Stimulated activated CD8-positive, alpha-beta memory T cell treated with anti-CD3 and anti-CD28 coated beads, Interleukin-12 subunit alpha, Interleukin-12 subunit beta, amount 100 ng/mL, for 1 hour (primary cell): ENCODE measurements around the gene NCK2.

Experiments
- DNase-seq: peaks from one replicate; pipeline ENCODE4 v3.0.0-alpha.2; 2020; ENCODE audit warnings: low read depth

The NCK2 gene

DNA sequence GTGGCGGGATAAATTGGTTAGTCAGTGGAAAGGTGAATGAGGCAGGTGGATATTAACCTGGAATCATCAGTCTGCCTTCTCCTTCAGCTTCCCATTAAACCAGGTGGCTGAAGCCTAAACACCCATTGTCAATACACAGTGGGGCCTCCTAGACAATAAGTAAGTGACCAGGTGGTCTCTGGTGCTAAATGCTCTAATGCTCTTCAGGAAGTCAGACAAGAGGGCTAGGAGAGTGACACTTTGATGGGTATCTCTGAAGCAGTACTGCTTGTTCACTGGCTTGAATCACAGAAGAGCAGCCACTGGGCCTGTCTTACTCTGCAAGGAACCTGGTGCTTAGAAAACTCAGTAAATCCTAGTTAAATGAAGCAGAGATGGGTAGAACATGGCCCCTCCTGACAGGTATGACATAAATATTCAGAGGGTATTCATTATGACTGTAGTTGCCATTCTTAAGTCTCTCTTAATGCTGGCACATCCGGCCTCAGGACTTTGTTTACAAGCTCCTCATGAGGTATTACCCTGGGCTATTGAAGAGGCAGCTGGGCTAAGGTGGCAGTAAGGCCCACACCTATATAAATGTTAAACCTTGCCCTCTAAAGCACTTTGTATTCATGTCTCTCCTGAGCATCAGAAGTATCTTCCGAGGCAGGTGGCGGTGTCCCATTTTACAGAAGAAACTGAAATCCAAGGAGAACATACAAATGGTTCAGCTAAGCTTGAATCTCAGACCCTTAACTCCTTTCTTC, 104.9 kb downstream of the NCK2 start:
- DNase-seq: no peak

DNA sequence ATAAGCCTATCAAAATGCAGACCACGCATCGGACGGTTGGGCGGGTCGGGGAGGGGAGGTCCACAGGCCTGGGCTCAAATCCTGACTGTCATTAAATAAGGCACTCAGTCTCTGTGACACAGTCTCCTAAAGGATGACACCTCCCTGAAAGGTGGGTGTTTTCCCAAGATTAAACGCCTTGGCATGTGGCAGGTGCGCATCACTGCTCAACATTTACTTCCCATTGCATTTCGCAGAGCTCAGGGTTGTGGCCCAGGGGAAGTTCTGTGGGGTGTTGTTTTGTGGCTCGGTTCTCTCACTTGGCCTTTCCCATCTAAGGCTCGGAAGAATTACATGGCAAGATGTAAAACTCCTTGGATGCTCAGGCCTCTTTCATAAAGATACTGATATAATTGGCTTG, 107.4 kb downstream of the NCK2 start:
- DNase-seq: no peak

DNA sequence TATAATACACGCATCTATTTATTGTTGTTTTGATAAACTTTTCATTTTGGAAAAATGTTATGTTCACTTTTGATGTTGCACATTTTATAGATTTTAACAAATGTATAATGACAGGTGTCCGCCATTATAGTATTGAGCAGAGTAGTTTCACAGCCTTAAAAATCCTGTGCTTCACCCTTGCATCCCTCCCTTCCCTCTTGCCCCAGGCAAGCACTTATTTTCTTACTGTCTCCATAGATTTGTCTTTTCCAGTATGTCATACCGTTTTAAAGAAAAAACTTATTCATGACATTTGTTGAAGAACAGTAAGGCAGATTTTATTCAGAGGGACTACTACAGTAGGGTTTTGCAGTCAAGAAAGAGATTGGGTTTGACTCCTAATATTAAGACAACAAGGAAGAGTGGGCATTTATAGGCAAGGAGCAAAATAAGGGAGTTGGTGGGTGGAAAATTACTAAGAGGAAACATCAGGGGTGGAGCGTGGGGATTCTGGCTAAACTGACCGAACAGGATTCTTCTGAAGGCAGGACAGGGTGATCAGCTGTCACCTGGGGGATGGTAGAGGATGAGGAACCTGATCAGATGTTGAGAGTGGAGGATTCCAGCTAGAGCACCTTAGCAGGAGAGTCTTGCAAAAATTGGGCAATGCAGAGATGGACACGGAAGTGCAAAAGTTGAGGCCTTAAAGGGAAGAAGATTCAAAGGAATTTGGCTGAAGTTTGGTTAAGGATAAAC, 108.8 kb downstream of the NCK2 start:
- no peak for DNase-seq

DNA sequence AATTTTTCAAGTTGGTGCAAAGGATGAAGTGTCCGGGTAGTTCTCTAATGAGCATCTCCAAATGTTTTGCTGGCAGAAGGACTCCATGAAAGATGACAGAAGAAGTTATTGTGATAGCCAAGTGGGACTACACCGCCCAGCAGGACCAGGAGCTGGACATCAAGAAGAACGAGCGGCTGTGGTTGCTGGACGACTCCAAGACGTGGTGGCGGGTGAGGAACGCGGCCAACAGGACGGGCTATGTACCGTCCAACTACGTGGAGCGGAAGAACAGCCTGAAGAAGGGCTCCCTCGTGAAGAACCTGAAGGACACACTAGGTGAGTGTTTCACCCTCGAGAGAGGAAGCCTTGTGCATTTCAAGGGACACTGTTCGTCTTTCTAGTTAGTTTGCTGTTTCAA, 110.3 kb downstream of the NCK2 start:
- DNase-seq: no peak

DNA sequence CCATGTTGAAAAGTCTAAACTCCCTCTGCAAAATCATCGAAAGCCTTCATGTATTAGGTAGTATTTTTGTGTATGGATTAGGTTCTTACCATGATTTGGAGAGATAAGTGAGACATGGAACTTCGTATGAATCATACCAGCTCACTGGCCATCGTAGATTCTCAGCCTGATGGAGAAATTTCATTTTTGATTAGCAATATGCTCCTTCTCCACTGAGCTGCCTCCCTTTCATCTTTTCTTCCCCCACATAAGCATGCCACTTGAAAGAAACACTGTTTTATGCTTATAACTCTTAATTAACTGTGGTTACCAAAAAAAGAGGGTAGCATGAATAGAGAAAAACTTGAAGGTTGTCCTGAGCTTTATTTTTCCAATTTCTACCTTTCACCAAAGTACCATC, 111.9 kb downstream of the NCK2 start:
- DNase-seq: no peak

DNA sequence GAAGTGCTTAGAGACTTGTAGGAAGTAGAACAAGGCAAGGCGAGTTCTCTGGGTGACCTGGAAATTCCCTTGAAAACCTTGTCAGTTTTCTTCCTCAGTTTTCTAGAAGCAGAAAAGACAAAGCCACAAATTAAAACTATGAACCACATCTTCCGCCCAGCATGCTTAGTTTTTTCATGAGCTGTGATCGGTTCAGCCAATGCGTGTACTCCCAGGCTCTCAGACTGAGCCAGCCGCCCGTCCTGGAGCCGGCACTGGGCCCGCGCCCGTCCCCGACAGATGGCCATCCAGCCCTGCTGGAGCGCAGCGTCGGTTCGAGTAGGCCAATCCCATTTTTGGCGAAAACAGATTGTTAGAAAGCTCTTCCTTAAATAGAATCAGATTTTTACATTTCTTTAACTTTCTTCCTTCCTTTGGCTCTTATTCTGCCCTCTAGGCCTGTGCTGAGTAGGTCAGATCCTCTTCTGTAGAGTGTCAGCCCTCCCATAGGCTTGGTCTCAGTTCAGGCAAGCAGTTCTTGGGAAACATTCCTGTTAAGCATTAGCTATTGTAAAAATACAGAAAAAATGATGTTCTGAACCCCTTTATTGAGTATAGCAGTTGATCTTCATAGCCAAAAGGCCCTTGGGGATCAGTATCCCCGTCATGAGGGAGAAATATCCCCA, 112.5 kb downstream of the NCK2 start:
- DNase-seq: no peak

DNA sequence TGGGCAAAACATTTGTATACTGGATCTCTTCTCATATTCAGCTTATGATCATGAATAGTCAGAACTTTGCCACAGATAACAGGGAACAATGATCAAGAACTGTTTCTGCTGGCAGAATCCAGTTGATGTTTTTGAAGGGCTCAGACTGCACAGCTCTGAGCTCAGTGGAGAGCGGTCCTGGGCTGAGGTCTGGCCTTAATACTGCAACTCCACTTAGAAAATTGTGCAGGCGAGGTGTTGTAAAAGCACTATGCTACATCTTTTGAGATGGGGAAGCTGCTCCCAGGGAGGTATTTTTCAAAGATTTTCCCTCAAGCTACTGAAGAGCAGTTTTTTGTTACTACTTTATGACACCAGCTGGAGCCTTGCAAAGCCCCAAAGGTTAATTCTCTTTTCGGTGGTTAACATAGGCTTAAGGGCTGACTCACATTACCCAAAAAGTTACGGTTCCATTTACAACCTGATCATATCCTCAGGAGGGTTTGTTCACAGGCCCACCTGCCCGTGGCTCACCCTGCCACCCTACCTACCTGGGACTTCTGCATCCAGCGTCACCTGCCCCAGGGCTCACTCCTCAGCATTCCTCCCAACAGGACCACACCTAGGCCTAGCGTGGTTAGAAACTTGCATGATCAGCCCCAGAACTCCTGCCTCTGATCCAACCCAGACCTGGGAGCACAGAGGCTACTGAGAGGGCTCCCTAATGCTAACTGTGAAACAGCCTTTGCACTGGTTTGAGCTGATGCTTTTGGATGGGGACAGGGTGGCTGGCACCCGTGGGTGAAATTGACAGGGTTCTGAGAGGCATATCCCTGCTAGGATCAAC, 114.4 kb downstream of the NCK2 start:
- DNase-seq: peak; percentile 14

DNA sequence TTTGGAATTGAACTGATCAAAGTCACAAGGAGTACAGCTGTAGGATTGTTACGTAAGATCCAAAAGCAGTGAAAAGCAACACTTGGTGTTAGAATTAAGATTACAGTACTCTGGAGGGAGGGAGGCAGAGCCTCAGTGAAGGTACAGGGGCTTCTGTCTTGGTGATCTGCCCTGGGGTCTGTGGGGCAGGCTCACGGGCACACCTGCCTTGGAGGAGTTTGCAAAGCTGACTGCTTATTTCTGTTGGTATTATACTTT, 114.9 kb downstream of the NCK2 start:
- DNase-seq: no peak

DNA sequence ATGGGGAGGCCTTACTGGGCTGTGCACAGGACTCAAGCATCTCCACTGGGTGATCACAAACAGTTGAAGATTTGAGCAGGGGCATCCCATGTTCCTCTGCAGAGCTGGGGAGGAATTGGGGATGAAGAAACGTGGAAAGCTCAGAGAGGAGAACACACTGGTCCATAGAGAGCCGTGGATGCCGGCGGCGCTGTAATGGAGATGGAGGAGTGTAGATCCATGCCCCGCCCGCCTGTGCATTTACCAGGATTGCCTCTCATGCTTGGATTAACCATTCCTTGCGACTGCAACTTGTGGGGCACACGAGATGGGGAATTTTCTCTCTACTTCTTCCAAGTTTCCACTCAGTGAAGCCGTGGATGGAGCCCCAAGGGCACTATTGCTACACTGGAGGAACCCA, 115.9 kb downstream of the NCK2 start:
- DNase-seq: no peak

DNA sequence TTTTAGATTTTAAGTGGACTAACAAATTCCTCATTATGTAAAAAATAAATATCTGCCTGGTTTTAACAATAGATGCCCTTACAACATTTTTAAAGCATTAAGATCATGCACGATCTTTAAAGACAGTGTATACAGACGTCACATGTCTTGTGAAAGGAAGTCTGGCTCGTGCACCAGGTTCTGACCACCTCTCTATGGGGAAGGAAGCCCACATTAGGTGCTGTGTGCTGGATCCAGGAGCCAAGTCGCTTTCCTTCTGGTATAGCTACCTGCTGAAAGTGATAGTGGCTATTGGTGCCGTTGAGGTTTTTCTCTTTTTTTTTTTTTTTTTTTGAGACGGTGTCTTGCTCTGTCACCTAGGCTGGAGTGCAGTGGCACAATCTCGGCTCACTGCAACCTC, 116.5 kb downstream of the NCK2 start:
- no peak for DNase-seq

DNA sequence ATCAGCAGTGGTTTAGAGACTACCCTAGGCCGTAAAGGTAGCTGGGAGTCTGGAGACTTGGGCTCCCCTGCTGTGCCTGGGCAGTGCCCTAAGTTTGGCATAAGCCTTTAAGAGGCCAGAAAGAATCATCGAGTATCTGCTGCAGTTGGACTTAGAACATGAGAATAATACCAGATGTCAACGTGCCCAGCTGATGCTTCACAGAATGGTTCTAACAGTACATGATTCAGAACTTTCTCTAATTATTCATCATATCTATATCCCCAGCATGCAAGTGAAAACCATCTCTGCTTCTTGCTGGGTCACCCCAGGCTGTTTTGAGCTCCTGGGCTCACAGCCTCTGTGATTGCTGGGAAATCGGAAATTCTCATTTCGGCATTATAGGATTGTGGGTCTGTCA, 118.1 kb downstream of the NCK2 start:
- DNase-seq: no peak

DNA sequence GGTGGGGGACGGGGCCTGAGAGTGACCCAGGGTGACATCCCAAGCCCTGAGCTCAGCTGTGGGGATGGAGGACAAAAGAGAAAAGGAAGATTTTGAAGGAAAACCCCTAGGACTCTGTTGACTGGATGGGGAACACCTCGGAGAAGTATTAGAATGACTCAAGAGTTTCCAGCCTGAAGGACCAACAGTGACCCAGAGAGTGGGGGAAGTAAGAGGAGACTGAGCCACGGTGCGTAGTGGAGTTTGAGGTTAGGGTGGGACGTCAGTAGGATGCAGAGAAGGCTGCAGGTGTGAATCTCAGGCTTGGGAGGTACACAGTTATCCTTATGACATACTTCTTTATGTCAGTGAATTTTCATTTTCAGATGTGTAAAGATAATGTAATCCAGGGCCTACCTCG, 119.5 kb downstream of the NCK2 start:
- no peak for DNase-seq

DNA sequence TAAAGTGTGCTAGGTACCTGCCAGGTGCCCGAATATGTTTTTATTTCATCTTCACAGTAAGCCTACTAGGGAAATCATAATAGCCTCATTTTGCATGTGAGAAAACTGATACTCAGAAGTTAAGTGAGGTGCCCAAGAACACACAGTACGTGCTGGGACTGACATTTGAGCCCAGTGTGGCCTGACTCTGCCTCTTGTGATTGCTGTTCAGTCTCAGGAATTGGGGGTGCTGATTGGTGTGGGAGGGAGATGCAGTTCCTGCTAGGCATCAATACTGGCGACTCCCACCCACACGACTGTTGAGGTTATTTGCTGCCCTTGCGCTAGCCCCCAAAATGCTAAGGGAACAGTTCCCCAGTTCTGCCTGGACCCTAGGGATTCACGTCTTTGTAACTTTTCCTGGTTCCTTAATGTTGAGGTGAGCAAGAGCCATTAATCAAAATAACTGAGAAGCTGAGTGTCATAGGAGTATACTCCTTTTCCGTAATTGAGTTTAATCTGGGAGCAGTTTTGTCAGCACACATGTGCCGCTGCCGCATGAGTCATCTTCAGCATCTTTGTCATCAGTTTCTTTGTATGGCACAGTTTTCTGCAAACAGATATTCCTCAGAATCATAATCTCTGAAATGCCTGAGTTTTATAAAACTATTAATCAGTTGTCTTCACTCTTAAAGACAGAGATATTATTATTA, 120.7 kb downstream of the NCK2 start:
- no peak for DNase-seq

DNA sequence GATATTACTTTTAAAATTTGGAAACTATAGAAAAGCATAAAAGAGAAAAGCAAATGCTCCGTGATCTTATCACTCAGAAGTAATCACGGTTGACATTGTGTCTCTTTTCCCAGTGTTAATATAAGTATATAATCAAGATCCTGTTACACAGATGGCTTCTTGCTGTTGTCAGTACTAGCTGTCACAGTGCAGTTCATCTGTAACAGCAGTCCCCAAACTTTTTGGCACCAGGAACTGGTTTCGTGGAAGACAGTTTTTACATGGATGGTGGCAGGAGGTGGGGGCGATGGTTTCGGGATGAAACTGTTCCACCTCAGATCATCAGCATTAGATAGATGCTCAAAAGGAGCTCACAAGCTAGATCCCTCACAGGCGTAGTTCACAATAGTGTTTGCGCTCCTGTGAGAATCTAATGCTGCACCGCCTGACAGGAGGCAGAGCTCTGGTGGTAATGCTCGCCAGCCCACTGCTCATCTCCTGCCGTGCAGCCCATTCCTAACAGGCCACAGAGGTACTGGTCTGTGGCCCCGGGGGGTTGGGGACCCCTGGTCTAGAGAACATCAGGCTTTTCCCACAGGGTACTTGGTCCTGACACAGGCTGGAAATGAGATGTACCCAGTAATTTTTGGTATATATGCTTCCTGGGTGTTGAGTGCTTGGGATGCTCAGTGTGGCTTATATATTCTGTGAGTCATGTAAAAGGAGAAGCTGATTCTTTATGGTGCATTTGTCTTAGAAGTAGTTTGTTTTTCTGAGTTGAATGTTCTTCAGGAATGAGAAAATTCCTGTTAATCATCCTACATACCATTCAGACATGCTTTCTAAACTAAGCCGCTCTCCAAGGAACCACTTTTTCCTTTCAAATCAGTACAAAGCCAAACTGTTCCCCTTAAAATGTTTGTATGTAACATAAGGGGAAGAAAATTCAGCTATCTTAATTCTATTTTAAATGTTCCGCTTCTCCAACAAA, 121.8 kb downstream of the NCK2 start:
- no peak for DNase-seq

DNA sequence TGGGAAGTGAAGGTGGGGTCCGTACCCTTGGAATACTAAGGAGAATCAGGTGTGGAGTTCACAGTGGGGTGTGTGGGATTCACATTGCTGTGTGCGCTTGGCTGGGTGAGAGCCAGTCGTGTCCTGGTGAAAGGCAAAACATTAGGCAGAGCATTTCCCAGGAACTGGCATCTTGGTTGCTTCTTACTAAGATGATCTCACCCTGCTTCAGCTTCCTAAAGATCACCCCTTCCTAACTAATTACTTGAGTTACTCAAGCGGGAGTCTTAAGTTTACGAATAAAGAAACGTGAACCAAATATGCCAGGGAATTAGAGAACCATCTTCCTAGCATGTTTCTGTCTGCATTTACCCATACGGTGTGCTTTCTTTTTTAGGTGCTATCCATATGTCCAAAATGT, 122.9 kb downstream of the NCK2 start:
- no peak for DNase-seq

DNA sequence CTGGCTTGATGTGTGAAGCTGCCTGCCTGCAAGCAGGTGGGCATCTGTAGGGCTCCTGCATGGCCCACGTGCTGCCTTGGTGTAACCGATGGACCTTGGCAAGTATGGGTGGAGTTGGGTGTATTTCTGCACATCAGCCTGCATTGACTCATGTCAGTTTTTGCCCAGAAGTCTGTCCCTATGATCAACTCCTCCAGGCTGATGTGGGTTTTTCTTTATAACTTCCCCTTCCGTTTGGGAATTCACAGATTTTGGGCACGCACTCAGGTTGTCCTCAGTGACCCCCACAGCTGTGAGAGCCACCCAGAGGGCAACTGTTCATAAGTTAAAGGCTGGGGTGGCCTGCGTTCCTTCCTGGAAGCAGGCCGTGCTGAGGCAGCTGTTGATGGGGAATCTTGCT, 123.3 kb downstream of the NCK2 start:
- DNase-seq: no peak

DNA sequence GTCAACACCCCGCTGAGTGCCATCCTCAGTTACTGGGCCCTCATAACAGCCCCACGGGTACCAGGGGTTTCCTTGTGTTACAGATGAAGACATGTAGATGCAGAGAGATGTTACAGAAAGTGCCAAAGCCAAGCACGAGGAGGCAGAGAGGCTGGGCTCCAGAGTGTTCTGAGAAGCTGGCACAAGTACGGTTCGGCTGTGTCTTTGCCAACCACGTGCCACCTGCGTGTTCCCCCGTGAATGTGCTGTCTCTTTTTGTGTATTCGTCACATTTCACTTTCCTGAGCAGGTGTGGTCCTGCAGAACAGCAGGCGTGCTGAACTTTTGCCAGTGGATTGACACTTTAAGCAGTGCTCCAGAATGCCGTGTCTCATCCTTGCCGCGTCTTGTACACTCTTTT, 124.6 kb downstream of the NCK2 start:
- no peak for DNase-seq

DNA sequence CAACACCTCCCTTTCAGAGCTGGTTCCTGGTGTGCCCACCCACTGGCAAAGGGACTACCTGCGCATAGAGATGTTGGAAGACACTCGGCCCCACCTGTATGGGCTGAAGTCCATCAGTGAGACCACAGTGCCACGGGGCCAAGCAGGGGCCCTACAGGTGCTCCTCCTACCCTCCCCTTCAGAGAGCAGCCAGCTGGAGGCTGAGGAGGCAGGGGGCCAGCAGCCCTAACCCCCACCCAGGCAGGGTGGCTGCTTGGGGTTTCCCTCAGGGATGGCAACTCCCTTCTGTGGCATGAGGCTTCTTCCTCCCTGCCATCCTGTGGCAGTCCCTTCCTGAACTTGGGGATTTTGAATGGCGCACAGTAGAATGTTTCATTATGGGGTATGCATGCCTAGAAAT, 125.3 kb downstream of the NCK2 start:
- DNase-seq: no peak

DNA sequence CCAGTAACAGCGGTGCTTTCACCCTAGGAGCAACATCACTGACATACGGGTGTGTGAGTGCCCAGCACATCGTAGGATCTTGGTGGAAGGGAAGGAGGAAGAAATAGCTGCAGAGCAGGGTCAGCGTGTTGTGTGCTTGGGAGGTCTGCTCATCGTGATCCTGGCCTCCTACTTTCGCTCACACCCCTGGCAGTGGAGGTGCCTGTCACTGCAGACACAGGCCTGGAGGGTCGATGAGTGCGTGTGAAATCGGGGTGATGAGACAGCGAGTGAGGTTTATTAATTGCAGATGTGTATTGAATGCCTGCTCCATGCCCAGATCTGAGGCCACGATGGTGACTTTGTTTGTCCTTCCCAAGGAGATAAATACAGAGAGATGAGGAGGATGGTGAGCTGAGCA, 126.1 kb downstream of the NCK2 start:
- no peak for DNase-seq

DNA sequence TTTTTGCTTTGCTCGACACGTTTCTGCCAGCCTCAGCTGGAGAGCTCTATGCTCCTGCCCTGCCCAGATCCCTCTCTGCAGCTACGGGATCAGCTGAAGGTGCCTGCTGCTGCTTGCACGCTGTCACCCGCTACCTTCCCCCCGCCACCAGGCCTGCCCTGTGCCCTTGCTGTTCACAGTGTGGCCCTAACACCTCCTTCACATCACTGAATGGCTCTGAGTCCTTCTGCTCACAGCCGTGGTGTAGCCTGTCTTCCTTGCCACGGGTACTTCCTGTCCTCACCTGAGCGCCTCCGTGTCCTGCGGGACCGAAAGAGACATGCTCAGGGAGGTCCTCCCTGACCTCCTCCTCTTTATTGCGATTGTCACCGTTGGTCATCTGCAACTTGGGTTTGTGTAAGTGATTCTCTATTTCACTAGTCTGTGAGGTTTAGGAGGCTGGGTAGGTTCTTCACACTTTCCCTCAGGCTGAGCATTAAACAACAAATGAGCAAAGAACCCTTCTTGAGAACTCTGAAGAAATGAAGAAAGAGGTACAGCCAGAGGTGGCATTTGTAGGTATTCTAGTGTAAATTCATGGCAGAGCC, 127.5 kb downstream of the NCK2 start:
- no peak for DNase-seq

DNA sequence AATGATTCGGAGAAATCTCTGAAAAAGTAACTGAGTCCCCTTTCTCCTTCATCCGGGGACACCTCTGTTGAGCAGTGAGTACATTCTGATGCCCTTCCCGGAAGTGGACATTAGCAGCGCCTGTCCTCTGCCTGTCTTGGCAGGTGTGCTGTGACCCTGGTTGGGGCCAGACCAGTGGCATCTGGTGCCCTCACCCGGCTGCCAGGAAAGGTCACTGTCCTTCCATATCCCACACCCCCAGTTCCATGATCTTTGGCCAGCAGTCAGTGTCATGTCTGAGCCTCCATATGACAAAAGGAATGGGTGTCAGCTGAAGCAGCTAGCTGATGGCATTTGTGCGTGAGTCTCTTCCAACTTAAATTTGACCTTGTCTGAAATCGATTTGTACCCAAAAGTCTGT, 128.1 kb downstream of the NCK2 start:
- DNase-seq: no peak
